Ishikawa (cell line): Measurements from ENCODE around the gene TMEM217.

Experiments used
- CEBPB ChIP-seq: IDR thresholded peaks from 2 replicates; pipeline ENCODE4 v1.6.1; 2012
- CREB1 ChIP-seq: IDR thresholded peaks from 2 replicates; pipeline ENCODE4 v1.6.1; 2012; ENCODE audit warnings: low read depth
- EGR1 ChIP-seq: IDR thresholded peaks from 2 replicates; pipeline ENCODE4 v1.6.1; 2012
- EP300 ChIP-seq: IDR thresholded peaks from 2 replicates; pipeline ENCODE4 v1.6.1; 2012; ENCODE audit warnings: borderline replicate concordance
- FOXM1 ChIP-seq: IDR thresholded peaks from 2 replicates; pipeline ENCODE4 v1.6.1; 2012; ENCODE audit warnings: low read depth, borderline replicate concordance
- NFIC ChIP-seq: IDR thresholded peaks from 2 replicates; pipeline ENCODE4 v1.6.1; 2012
- RAD21 ChIP-seq: IDR thresholded peaks from 2 replicates; pipeline ENCODE4 v1.6.1; 2012; ENCODE audit warnings: low read depth
- TAF1 ChIP-seq: IDR thresholded peaks from 2 replicates; pipeline ENCODE4 v1.6.1; 2012; ENCODE audit warnings: low read depth, mild to moderate bottlenecking
- TCF12 ChIP-seq: IDR thresholded peaks from 2 replicates; pipeline ENCODE4 v1.6.1; 2012; ENCODE audit warnings: low read depth
- TEAD4 ChIP-seq: IDR thresholded peaks from 2 replicates; pipeline ENCODE4 v1.6.1; 2012
- YY1 ChIP-seq: IDR thresholded peaks from 2 replicates; pipeline ENCODE4 v1.6.1; 2012; ENCODE audit warnings: low read depth
- ZBTB7A ChIP-seq: IDR thresholded peaks from 2 replicates; pipeline ENCODE4 v1.6.1; 2012; ENCODE audit warnings: low read depth
- TF ChIP-seq, protein P1 (sequence below): IDR thresholded peaks from 2 replicates; pipeline ENCODE4 v1.6.1; 2012
- TF ChIP-seq, protein P2 (sequence below): IDR thresholded peaks from 2 replicates; pipeline ENCODE4 v1.6.1; 2012; ENCODE audit warnings: low read depth, mild to moderate bottlenecking
- TF ChIP-seq, protein P3 (sequence below): IDR thresholded peaks from 2 replicates; pipeline ENCODE4 v1.6.1; 2012

The TMEM217 gene

DNA sequence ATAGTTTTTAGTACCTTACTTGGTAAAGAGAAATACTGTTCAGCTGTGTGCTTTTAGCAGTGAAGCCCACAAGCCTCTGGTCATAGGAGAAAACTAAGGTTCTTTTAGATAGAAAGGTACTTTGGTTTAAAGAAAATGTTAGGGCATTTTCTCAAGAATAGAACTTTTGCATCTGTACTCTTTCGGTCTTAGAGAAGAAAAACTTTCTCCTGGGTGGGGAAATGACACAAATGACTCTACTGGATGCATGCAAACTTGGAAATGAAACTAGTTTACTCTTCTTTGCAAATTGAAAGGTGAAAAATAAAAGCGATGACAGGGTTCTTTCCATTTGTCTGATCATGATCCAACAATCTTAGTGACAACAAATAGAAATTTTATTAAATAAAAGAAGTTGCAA is 2.1 kb upstream of the TMEM217 start:
- TF ChIP-seq TEAD4, result no peak
- TF ChIP-seq ZBTB7A, result no peak
- TF ChIP-seq YY1, result no peak
- no peak for TF ChIP-seq CREB1
- TF ChIP-seq EGR1, result no peak
- TF ChIP-seq, protein P1, sequence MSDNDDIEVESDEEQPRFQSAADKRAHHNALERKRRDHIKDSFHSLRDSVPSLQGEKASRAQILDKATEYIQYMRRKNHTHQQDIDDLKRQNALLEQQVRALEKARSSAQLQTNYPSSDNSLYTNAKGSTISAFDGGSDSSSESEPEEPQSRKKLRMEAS, result no peak
- TF ChIP-seq FOXM1, result no peak
- no peak for TF ChIP-seq TCF12

DNA sequence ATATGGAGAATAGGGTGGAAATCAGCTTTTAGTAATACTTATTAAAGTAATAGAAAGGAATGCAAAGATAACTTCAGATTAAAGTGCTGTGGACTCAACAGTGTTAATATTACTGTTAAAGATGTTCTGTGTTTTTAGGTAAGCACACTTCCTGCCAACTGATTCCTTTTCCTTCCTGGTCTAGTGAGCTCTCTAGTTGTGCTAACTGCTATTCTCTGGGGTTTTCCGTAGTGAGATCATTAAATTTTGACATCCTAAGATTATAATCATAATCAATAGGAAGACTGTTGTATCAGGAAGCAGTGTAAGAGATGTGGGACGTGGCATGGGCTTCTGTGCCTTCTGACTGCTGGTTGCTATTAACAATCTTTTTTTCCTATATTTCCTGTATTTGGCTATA is 1.2 kb upstream of the TMEM217 start:
- TF ChIP-seq, protein P2, sequence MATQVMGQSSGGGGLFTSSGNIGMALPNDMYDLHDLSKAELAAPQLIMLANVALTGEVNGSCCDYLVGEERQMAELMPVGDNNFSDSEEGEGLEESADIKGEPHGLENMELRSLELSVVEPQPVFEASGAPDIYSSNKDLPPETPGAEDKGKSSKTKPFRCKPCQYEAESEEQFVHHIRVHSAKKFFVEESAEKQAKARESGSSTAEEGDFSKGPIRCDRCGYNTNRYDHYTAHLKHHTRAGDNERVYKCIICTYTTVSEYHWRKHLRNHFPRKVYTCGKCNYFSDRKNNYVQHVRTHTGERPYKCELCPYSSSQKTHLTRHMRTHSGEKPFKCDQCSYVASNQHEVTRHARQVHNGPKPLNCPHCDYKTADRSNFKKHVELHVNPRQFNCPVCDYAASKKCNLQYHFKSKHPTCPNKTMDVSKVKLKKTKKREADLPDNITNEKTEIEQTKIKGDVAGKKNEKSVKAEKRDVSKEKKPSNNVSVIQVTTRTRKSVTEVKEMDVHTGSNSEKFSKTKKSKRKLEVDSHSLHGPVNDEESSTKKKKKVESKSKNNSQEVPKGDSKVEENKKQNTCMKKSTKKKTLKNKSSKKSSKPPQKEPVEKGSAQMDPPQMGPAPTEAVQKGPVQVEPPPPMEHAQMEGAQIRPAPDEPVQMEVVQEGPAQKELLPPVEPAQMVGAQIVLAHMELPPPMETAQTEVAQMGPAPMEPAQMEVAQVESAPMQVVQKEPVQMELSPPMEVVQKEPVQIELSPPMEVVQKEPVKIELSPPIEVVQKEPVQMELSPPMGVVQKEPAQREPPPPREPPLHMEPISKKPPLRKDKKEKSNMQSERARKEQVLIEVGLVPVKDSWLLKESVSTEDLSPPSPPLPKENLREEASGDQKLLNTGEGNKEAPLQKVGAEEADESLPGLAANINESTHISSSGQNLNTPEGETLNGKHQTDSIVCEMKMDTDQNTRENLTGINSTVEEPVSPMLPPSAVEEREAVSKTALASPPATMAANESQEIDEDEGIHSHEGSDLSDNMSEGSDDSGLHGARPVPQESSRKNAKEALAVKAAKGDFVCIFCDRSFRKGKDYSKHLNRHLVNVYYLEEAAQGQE, result no peak
- TF ChIP-seq EGR1 (no peak), TEAD4 (no peak), RAD21 (no peak), YY1 (no peak), CREB1 (no peak), CEBPB (no peak), EP300 (no peak), FOXM1 (no peak)
- TF ChIP-seq, protein P1, result no peak
- TF ChIP-seq, protein P3, sequence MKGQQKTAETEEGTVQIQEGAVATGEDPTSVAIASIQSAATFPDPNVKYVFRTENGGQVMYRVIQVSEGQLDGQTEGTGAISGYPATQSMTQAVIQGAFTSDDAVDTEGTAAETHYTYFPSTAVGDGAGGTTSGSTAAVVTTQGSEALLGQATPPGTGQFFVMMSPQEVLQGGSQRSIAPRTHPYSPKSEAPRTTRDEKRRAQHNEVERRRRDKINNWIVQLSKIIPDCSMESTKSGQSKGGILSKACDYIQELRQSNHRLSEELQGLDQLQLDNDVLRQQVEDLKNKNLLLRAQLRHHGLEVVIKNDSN, result no peak

DNA sequence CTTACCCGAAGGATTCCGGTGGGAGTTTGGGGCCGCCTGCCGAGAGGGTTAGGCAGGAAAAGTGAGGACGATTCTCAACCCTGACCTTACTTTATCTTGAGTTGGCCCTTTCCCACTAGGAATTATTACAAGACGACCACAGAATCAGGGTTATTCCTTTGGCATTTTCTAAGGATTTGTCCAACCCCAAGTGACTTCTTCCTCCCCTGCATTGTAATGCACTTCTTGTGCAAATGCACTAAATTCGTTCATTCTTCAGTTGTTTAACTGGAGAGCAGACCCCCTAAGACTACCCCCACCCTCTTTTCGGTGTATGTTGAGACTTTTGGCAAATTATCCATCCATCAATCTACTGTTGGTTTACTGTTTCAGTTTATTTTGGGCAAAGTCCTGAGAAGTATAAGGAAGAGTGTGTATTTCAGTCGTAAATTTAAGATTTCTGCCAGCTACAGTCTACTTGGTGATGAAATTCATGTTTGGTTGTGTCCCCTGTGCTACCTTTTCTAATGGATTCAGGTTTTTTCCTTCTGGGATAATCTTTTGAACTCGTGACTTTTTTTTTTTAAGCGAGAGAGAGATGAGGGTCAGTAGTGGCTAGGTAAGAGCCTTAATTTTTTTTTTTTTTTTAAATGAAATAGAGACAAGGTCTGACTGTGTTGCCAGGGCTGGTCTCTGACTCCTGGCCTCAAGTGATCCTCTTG is 611 bp upstream of the TMEM217 start:
- TF ChIP-seq YY1, result no peak
- no peak for TF ChIP-seq EP300
- TF ChIP-seq TAF1, result no peak
- no peak for TF ChIP-seq TCF12
- no peak for TF ChIP-seq FOXM1
- TF ChIP-seq CREB1, result no peak
- TF ChIP-seq, protein P1, result no peak
- TF ChIP-seq ZBTB7A, result no peak
- no peak for TF ChIP-seq EGR1
- TF ChIP-seq CEBPB, result no peak
- TF ChIP-seq, protein P3, result no peak
- no peak for TF ChIP-seq NFIC
- no peak for TF ChIP-seq RAD21
- TF ChIP-seq, protein P2, result no peak
- no peak for TF ChIP-seq TEAD4

DNA sequence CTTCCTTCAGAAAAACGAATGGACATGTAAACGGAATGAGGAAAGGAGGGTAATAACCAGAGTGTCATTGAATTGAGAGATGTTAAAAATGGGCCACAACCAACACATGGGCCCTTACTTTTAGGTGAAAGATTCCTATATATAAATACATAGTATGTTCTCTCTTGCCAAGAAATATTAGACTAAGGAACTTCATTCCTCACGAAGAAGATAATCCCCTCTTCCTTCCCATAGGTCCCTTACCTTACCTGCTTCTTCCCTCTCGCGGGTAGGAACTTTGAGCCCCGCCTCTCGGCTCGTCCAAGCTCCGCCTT is 667 bp downstream of the TMEM217 start:
- TF ChIP-seq RAD21, result no peak
- no peak for TF ChIP-seq EGR1
- TF ChIP-seq ZBTB7A, result no peak
- TF ChIP-seq, protein P2, result no peak
- no peak for TF ChIP-seq EP300

DNA sequence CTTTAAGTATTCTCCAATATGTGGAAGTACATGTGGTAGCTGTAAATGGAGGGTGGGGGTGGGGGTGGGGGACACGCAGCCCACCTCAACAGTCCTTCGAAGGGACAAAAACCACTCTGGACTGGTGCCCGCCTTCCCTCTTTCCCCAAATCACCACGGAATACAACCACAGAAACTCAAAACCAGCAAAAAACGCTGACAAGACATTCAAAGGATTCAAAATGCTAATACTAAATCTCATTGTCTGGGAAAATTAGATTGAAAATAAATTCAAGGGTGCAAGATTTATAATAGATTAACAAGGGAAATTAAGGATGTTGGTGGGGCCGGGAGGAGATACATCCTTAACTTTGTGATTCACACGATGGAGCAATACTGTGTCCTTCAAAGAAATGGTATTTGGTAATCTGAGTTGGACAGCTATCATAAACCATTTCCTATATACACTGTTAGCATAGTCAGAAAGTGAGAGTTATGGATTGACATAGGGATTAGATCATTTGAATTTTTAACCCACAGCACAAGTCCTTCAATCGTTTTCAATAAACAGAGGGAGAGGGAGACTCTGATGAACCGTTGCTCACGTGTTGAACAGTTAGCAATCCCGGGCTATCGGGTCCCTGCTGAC is 1.1 kb downstream of the TMEM217 start:
- no peak for TF ChIP-seq EGR1
- TF ChIP-seq, protein P2, result no peak
- no peak for TF ChIP-seq ZBTB7A
- TF ChIP-seq CREB1, result no peak
- no peak for TF ChIP-seq RAD21
- TF ChIP-seq FOXM1, result no peak
- TF ChIP-seq, protein P1, result no peak
- TF ChIP-seq TAF1, result no peak
- TF ChIP-seq YY1, result no peak
- TF ChIP-seq, protein P3, result no peak
- TF ChIP-seq CEBPB, result no peak
- TF ChIP-seq EP300, result no peak
- no peak for TF ChIP-seq NFIC
- TF ChIP-seq TEAD4, result no peak
- no peak for TF ChIP-seq TCF12
